Nephron (organoid): Measurements from ENCODE around the gene PRKCSH.

Source experiments
- H3K27ac Mint-ChIP-seq, 3 experiments: 2 replicates each; pipeline ENCODE4 v1.8.0; 2020; ENCODE audit warnings: mixed read lengths in 3 of 3, mild to moderate bottlenecking in 2 of 3, moderate library complexity in 1 of 3
- H3K27me3 Mint-ChIP-seq: 2 replicates; pipeline ENCODE4 v1.8.0; 2021; ENCODE audit warnings: low read depth, mild to moderate bottlenecking, moderate library complexity, mixed read lengths
- H3K36me3 Mint-ChIP-seq: 2 replicates; pipeline ENCODE4 v1.8.0; 2020; ENCODE audit warnings: low read depth, mixed read lengths
- H3K4me1 Mint-ChIP-seq: 2 replicates; pipeline ENCODE4 v1.8.0; 2020; ENCODE audit warnings: mixed read lengths
- H3K4me3 Mint-ChIP-seq, 3 experiments: 2 replicates each; pipeline ENCODE4 v1.8.0; 2020; ENCODE audit warnings: mild to moderate bottlenecking in 3 of 3, mixed read lengths in 3 of 3, moderate library complexity in 2 of 3
- H3K9me3 Mint-ChIP-seq: 2 replicates; pipeline ENCODE4 v1.8.0; 2020; ENCODE audit warnings: mixed read lengths
- TF ChIP-seq, protein P1 (sequence below), 3 experiments: fragments of 200-600 bp; sonication (generic); IDR thresholded peaks; one replicate each; pipeline ENCODE4 v1.5.0; 2021; ENCODE audit warnings: antibody characterized with exemption in 3 of 3; ENCODE audit not compliant: unreplicated experiment in 3 of 3

Gene PRKCSH

DNA sequence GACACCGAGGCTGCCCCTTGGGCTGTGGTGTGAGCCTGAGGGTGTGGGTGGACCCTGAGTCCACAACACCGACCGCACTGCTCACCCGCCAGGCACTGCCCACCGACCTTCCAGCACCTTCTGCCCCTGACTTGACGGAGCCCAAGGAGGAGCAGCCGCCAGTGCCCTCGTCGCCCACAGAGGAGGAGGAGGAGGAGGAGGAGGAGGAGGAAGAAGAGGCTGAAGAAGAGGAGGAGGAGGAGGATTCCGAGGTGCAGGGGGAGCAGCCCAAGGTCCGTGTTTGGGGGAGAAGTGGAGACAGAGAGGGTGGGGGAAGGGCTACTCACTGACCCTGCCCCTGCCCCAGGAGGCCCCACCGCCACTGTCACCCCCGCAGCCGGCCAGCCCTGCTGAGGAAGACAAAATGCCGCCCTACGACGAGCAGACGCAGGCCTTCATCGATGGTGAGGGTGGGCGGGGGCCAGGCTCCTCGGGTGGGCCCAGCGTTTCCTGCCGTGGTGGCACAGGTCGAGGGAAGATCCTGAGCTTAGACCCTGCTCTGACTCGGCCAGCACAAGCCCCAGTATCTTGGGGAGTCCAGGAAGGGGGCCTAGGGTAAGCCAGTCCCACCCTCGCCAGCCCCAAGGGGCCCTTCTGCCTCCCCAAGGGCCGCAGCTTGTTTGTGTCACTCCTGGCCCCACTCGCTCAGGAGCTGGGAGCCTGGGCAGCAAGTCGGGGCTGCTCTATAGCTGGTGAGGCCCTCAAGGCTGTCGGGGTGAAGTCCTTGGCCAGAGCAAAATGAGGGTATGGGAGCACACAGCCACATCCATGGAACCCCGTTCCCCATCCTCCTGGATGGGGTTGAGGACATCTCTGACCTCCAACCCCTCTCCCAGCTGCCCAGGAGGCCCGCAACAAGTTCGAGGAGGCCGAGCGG, 12.2 kb downstream of the PRKCSH start:
- Mint-ChIP-seq H3K4me3 (no peak overlapping the region), H3K9me3 (no peaks in the 10 kb centered on the region), H3K36me3 (peaks cover 13% of the 10 kb centered on the region), H3K27me3 (no peaks in the 10 kb centered on the region), H3K27ac (no peak overlapping the region), H3K4me1 (peaks cover 8% of the 10 kb centered on the region)
- TF ChIP-seq, protein P1, sequence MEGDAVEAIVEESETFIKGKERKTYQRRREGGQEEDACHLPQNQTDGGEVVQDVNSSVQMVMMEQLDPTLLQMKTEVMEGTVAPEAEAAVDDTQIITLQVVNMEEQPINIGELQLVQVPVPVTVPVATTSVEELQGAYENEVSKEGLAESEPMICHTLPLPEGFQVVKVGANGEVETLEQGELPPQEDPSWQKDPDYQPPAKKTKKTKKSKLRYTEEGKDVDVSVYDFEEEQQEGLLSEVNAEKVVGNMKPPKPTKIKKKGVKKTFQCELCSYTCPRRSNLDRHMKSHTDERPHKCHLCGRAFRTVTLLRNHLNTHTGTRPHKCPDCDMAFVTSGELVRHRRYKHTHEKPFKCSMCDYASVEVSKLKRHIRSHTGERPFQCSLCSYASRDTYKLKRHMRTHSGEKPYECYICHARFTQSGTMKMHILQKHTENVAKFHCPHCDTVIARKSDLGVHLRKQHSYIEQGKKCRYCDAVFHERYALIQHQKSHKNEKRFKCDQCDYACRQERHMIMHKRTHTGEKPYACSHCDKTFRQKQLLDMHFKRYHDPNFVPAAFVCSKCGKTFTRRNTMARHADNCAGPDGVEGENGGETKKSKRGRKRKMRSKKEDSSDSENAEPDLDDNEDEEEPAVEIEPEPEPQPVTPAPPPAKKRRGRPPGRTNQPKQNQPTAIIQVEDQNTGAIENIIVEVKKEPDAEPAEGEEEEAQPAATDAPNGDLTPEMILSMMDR (IDR thresholded peaks at IDR 0.05; ENCODE audit: unreplicated experiment in 3 of 3): no peak

DNA sequence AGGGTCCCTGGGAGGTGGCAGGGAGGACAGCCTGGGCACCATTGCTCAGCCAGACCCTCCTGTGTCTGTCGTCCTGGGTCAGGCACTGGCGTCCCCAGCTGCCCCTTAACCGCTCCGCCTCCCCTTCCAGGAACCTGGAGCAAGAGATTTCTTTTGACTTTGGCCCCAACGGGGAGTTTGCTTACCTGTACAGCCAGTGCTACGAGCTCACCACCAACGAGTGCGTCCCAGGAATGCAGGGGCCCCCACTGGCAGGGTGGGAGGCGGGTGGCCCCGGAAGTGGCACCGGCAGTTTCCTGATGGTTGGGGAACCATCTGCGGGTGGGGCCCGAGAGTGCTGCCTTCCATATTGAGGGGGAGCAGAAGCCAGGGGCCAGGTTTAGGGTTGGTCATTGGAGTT, 13.0 kb downstream of the PRKCSH start:
- H3K4me3 Mint-ChIP-seq: no peak overlapping the region

DNA sequence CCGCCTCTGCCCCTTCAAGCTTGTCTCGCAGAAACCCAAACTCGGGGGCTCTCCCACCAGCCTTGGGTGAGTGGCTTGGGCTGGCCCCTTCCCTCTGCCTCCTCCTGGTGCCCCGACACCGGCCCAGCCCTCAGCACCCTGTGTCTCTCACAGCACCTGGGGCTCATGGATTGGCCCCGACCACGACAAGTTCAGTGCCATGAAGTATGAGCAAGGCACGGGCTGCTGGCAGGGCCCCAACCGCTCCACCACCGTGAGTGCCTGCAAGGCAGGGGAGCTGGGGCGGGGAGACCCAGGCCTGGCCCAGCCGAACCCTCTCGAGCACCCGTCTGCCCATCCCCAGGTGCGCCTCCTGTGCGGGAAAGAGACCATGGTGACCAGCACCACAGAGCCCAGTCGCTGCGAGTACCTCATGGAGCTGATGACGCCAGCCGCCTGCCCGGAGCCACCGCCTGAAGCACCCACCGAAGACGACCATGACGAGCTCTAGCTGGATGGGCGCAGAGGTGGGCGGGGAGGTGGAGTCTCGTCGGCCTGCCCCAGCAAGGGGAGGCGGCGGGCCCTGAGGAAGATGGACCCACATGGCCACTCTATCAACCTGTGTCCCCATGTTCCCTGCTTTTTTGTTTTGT, 13.6 kb downstream of the PRKCSH start:
- Mint-ChIP-seq H3K4me3 (no peak overlapping the region), H3K36me3 (peaks cover 13% of the 10 kb centered on the region), H3K27me3 (no peaks in the 10 kb centered on the region), H3K4me1 (peaks cover 9% of the 10 kb centered on the region), H3K27ac (no peak overlapping the region), H3K9me3 (no peaks in the 10 kb centered on the region)
- TF ChIP-seq, protein P1 (IDR thresholded peaks at IDR 0.05; ENCODE audit: unreplicated experiment in 3 of 3): no peak

More for the DNA sequence above, 13.0 kb downstream of the PRKCSH start:
- Mint-ChIP-seq H3K27me3 (no peaks in the 10 kb centered on the region), H3K27ac (no peak overlapping the region), H3K4me1 (peaks cover 9% of the 10 kb centered on the region), H3K36me3 (peaks cover 13% of the 10 kb centered on the region), H3K9me3 (no peaks in the 10 kb centered on the region)
- TF ChIP-seq, protein P1 (IDR thresholded peaks at IDR 0.05; ENCODE audit: unreplicated experiment in 3 of 3): no peak

DNA sequence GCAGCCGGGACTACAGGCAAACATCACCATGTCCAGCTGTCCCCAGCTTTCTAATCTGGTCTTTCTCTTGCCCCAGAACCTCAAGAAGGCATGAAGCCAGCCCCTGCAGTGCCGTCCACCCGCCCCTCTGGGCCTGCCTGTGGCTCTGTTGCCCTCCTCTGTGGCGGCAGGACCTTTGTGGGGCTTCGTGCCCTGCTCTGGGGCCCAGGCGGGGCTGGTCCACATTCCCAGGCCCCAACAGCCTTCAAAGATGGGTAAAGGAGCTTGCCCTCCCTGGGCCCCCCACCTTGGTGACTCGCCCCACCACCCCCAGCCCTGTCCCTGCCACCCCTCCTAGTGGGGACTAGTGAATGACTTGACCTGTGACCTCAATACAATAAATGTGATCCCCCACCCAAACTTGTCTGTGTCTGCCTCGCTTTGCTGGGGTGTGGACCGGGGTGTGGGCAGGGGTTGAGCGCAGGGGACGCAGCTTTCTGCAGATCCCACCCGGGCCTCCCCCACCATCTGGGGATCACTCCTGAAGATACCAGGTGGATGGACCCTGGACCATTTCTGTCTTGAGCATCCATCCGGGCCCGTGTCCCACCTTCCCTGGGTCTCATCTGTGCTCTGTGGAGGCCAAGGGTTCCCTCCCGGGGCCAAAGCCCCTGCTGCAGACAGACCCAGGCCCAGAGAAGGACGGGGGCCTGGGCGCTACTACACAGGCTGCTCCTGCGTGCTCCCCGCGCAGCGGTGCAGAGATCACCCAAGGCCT, 15.3 kb downstream of the PRKCSH start:
- Mint-ChIP-seq H3K27me3 (no peaks in the 10 kb centered on the region), H3K27ac (no peak overlapping the region), H3K4me3 (no peak overlapping the region), H3K36me3 (peaks cover 4% of the 10 kb centered on the region), H3K4me1 (peaks cover 9% of the 10 kb centered on the region), H3K9me3 (no peaks in the 10 kb centered on the region)
- TF ChIP-seq, protein P1 (IDR thresholded peaks at IDR 0.05; ENCODE audit: unreplicated experiment in 3 of 3): no peak

DNA sequence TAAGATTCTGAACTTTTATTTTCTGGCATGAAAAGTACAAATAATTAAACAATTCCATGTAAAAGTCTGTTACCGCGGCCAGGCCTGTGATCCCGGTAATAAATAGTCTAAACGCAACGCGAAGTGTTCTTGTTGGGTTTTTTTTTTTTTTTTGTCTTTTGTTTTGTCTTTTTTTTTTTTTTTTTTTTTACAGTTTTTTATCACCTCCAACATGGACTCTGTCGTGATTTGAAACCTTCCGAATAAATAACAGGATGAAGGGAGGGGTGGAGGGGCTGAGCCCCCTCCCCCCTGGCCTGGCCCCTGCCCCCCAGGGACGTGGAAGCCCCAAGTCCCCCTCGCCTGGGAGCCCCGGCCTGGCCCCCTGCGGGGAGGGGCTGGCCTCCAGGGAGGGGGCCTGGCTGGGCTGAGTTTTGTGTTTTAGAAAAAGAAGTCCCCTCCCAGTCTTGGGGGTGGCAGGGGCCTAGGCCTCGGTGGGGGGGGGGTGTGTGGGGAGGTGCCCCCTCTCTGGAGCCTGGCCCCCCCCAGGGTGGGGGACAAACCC, 16.0 kb downstream of the PRKCSH start:
- Mint-ChIP-seq H3K27me3 (no peaks in the 10 kb centered on the region), H3K9me3 (no peaks in the 10 kb centered on the region), H3K4me1 (peaks cover 9% of the 10 kb centered on the region), H3K4me3 (no peak overlapping the region), H3K36me3 (peaks cover 4% of the 10 kb centered on the region), H3K27ac (no peak overlapping the region)
- TF ChIP-seq, protein P1 (IDR thresholded peaks at IDR 0.05; ENCODE audit: unreplicated experiment in 3 of 3): no peak
